Spleen (tissue), 11 donors: ENCODE measurements around the gene TMEM131. TPM values are rescaled to one million over a fixed set of nuclear protein-coding genes. Genes with fewer than 3 reads are reported as not detected.

Experiments used
- DNase-seq: peaks from one replicate; pipeline ENCODE4 v3.0.0-alpha.2; 2020
- H3K27ac ChIP-seq, 8 donors: fragments of 200-600 bp; sonication (generic) in 7 of 8; 1 replicate in 4 of 8; 2 replicates in 4 of 8; pipeline versions ENCODE4 v1.5.0 to v1.8.0; 2016 to 2021; ENCODE audit warnings: inconsistent platforms in 4 of 8, mild to moderate bottlenecking in 4 of 8, moderate library complexity in 1 of 8
- H3K27me3 ChIP-seq, 7 donors: fragments of 200-600 bp; sonication (generic) in 6 of 7; replicated peaks in 1 of 7; 1 replicate in 4 of 7; 2 replicates in 3 of 7; pipeline versions ENCODE4 v1.5.0 to v1.8.0; 2016 to 2021; ENCODE audit warnings: inconsistent platforms in 3 of 7, mild to moderate bottlenecking in 1 of 7
- H3K36me3 ChIP-seq, 6 donors: fragments of 200-600 bp; sonication (generic) in 5 of 6; 1 replicate in 4 of 6; 2 replicates in 2 of 6; pipeline versions ENCODE4 v1.5.0 to v1.8.0; 2016 to 2021; ENCODE audit warnings: inconsistent platforms in 2 of 6
- H3K4me1 ChIP-seq, 6 donors: fragments of 200-600 bp; sonication (generic) in 5 of 6; 1 replicate in 3 of 6; 2 replicates in 3 of 6; pipeline versions ENCODE4 v1.5.0 to v1.8.0; 2016 to 2021; ENCODE audit warnings: inconsistent platforms in 3 of 6
- H3K4me3 ChIP-seq, 8 donors: fragments of 200-600 bp; sonication (generic) in 7 of 8; 1 replicate in 4 of 8; 2 replicates in 4 of 8; pipeline versions ENCODE4 v1.5.0 to v1.8.0; 2016 to 2021; ENCODE audit warnings: inconsistent platforms in 4 of 8, mild to moderate bottlenecking in 4 of 8, moderate library complexity in 2 of 8
- H3K9me3 ChIP-seq, 8 donors: fragments of 200-600 bp; sonication (generic) in 7 of 8; 1 replicate in 4 of 8; 2 replicates in 4 of 8; pipeline versions ENCODE4 v1.5.0 to v1.8.0; 2016 to 2021; ENCODE audit warnings: inconsistent platforms in 4 of 8
- CTCF ChIP-seq, 11 experiments: fragments of 200-600 bp in 7 of 11; fragments of 450-650 bp in 4 of 11; sonication (generic) in 4 of 11; IDR thresholded peaks in 8 of 11; conservative IDR thresholded peaks in 3 of 11; 1 replicate in 7 of 11; 2 replicates in 4 of 11; pipeline versions ENCODE4 v1.4.0 to v1.8.0; 2016 to 2021; ENCODE audit warnings: antibody characterized with exemption in 11 of 11, inconsistent platforms in 4 of 11, mild to moderate bottlenecking in 1 of 11
- POLR2A ChIP-seq, 3 donors: fragments of 450-650 bp; IDR thresholded peaks; one replicate each; pipeline ENCODE4 v1.5.1; 2017; ENCODE audit warnings: antibody characterized with exemption in 3 of 3, mild to moderate bottlenecking in 1 of 3
- POLR2AphosphoS5 ChIP-seq, 3 donors: sonication (generic); formaldehyde crosslinking; IDR thresholded peaks; one replicate each; pipeline ENCODE4 v1.5.1; 2017; ENCODE audit warnings: antibody characterized with exemption in 3 of 3
- WGBS, 5 donors: extraction: QIAGEN DNeasy Blood & Tissue Kit in 3 of 5; methylation state at CpG; one replicate each; pipeline versions ENCODE4 v1.1.5 to v1.1.7; 2013 to 2018; 5-methylcytosine and 5-hydroxymethylcytosine counted together
- intact Hi-C: fragments of 100-400 bp; cut with DNase I; formaldehyde crosslinking; loops from one replicate; pipeline ENCODE4 v1.15.0; 2023; ENCODE audit warnings: low total_unique reads
- polyA plus RNA-seq, 3 donors: library from polyadenylated mRNA; stranded (reverse); fragments of 200-250 nt; gene quantifications; one replicate each; pipeline ENCODE4 v1.2.1, GENCODE V29; 2013
- total RNA-seq, 7 donors: library from RNA; depleted of rRNA in 3 of 7; stranded (reverse); fragments of >200 nt in 3 of 7; fragmentation: NEBNext Ultra II Directional in 4 of 7; extraction: Animal tissue kit (Norgen Biotek cat#: 25700) in 4 of 7; gene quantifications; one replicate each; pipeline versions ENCODE4 v1.1.0 to v1.2.1, GENCODE V29; 2016 to 2021
- donor health status: healthy with polysubstance abuse.
- donor health status: DM: no; HTN: no; CAD: no; lungs with moderate emphysema.
- donor health status: DM: no; HTN: no; CAD: no.
- donor health status: Bipolar disorder and iron deficiency.
- donor health status: healthy.
- donor health status: DM: no; HTN: no; CAD: no.
- donor health status: DM: yes; HTN: yes; CAD: no.

TMEM131 gene
- total and polyA plus RNA-seq, 10 donors: 9.2 to 74.0 (median 61.6) TPM

GRCh38 chr2:97995026-97995733, 568 bp downstream of the TMEM131 start:
- TF ChIP-seq POLR2A (IDR thresholded peaks at IDR 0.05) (peak in 1 of 3 donors; percentile 47), POLR2AphosphoS5 (IDR thresholded peaks at IDR 0.05) (peak in 2 of 3 donors; percentile 22 to 85), CTCF (IDR thresholded peaks at IDR 0.05 in 8 of 11, conservative IDR thresholded peaks at IDR 0.05 in 3 of 11) (no peak)
- Histone ChIP-seq H3K36me3 (no peaks in the 10 kb centered on the region), H3K4me3 (peak overlapping the region; percentile 79 to 96 (median 86)), H3K27me3 (no peaks in the 10 kb centered on the region), H3K4me1 (peaks cover 29 to 55% (median 54%) of the 10 kb centered on the region in 6 donors), H3K27ac (peak overlapping the region; percentile 96 to 99 (median 98)), H3K9me3 (no peaks in the 10 kb centered on the region)
- intact Hi-C loops: no loop called here
- peak; percentile 93 for DNase-seq
- 0% methylated on average over 29 to 81 of the region's 81 CpGs for WGBS, 5 donors

- Histone ChIP-seq H3K9me3 (no peaks in the 10 kb centered on the region), H3K27ac (peak overlapping the region; percentile 96 to 99 (median 98)), H3K27me3 (no peaks in the 10 kb centered on the region), H3K4me3 (peak overlapping the region; percentile 79 to 96 (median 86)), H3K36me3 (no peaks in the 10 kb centered on the region), H3K4me1 (peaks cover 32 to 62% (median 61%) of the 10 kb centered on the region in 6 donors)
- WGBS, 5 donors: 8 to 11% (median 10%) methylated on average over 4 of the region's 4 CpGs
- no peak for DNase-seq
- no peak for TF ChIP-seq POLR2AphosphoS5 (IDR thresholded peaks at IDR 0.05)
- TF ChIP-seq CTCF (IDR thresholded peaks at IDR 0.05 in 8 of 11, conservative IDR thresholded peaks at IDR 0.05 in 3 of 11): no peak
- no peak for TF ChIP-seq POLR2A (IDR thresholded peaks at IDR 0.05)
- intact Hi-C loops: no loop called here
Observed at GRCh38 chr2:97994476-97994875, 1.3 kb downstream of the TMEM131 start.

- no peak for TF ChIP-seq POLR2A (IDR thresholded peaks at IDR 0.05)
- no peak for TF ChIP-seq CTCF (IDR thresholded peaks at IDR 0.05 in 8 of 11, conservative IDR thresholded peaks at IDR 0.05 in 3 of 11)
- no peak for TF ChIP-seq POLR2AphosphoS5 (IDR thresholded peaks at IDR 0.05)
- peak overlapping the region in 7 of 8 donors; percentile 97 to 99 (median 99) for H3K27ac ChIP-seq
- H3K27me3 ChIP-seq: no peaks in the 10 kb centered on the region
- intact Hi-C loops: no loop called here
- peaks cover 0 to 2% (median 0%) of the 10 kb centered on the region in 8 donors for H3K9me3 ChIP-seq
- H3K36me3 ChIP-seq: no peaks in the 10 kb centered on the region
- 46 to 69% (median 56%) methylated on average over 6 of the region's 6 CpGs for WGBS, 5 donors
- no peak for DNase-seq
- peaks cover 32 to 68% (median 66%) of the 10 kb centered on the region in 6 donors for H3K4me1 ChIP-seq
- H3K4me3 ChIP-seq: peak overlapping the region; percentile 79 to 96 (median 86)
Observed at GRCh38 chr2:97993926-97994325, 1.8 kb downstream of the TMEM131 start.
